ENCODE results near the gene EML4.

EML4 gene

DNA sequence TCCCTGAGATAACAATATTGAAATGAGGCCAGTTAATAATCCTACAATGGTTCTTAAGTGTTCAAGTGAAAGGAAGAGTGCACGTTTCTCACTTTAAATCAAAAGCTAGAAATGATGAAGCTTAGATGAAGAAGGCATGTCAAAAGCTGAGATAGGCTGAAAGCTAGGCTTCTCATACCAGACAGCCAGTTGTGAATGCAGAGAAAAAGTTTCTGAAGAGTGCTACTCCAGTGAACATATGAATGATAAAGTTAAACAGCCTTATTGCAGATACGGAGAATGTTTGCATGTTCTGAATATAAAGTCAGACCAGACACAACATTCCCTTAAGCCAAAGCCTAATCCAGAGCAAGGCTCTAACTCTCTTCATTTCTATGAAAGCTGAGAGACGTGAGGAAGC is 51.4 kb downstream of the EML4 start:
- TF ChIP-seq, protein P1, sequence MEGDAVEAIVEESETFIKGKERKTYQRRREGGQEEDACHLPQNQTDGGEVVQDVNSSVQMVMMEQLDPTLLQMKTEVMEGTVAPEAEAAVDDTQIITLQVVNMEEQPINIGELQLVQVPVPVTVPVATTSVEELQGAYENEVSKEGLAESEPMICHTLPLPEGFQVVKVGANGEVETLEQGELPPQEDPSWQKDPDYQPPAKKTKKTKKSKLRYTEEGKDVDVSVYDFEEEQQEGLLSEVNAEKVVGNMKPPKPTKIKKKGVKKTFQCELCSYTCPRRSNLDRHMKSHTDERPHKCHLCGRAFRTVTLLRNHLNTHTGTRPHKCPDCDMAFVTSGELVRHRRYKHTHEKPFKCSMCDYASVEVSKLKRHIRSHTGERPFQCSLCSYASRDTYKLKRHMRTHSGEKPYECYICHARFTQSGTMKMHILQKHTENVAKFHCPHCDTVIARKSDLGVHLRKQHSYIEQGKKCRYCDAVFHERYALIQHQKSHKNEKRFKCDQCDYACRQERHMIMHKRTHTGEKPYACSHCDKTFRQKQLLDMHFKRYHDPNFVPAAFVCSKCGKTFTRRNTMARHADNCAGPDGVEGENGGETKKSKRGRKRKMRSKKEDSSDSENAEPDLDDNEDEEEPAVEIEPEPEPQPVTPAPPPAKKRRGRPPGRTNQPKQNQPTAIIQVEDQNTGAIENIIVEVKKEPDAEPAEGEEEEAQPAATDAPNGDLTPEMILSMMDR (IDR thresholded peaks at IDR 0.05; ENCODE audit: extremely low read depth, missing control alignments): no peak
- no peak for DNase-seq (ENCODE audit: low spot score)

DNA sequence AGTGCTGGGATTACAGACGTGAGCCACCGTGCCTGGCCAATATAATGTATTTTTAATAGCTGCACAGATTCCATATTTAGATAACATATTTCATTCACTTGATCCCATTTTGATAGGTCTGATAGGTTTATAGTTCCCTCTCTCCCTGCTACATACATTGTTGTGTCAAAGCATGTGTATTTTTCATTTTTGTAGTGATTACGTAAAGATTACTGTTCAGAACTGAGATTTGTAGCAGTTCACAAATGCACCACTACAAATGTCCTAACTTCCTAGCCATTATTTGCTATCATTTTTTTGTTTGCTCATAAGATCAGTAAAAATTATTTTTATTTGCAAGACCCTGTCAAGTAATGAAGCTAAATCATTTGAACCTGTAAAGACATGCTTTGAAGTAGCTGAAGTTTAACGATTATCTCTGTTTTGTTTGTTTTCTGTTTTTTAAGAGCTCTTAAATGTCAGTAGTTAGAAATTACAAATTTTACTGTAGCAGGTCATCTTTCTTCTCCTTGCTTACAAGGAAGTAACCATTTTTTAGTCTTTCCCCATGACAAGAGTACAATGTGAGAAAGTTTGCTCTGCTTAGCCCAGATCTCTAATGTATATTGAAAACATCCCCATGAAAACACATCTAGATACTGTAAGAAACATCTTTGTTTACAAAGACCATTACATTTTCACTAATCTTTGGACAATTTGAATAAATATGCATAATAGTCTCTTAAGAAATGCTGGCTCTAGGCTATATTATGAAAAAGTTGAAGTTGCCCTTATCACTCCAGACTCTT is 54.1 kb downstream of the EML4 start:
- TF ChIP-seq, protein P1 (IDR thresholded peaks at IDR 0.05; ENCODE audit: extremely low read depth, missing control alignments): no peak
- DNase-seq (ENCODE audit: low spot score): no peak

DNA sequence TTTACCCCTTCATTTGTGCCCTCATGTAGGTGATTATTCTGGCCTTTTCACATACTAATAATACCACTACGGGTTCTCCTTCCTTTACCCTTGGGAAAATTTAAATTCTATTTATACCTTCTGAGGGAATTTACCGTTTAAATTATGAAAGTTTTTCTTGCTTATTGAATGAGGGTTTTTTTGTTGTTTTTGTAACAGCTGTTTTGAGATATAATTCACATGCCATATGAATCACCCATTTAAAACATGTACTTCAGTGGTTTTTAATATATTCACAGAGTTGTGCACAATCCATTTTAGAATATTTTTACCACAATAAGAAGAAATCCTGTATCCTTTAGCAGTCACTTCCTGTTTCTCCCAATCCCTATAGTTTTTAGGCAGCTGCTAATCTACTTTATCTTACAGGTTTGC is 54.7 kb downstream of the EML4 start:
- no peak for DNase-seq (ENCODE audit: low spot score)
- TF ChIP-seq, protein P1 (IDR thresholded peaks at IDR 0.05; ENCODE audit: extremely low read depth, missing control alignments): no peak

DNA sequence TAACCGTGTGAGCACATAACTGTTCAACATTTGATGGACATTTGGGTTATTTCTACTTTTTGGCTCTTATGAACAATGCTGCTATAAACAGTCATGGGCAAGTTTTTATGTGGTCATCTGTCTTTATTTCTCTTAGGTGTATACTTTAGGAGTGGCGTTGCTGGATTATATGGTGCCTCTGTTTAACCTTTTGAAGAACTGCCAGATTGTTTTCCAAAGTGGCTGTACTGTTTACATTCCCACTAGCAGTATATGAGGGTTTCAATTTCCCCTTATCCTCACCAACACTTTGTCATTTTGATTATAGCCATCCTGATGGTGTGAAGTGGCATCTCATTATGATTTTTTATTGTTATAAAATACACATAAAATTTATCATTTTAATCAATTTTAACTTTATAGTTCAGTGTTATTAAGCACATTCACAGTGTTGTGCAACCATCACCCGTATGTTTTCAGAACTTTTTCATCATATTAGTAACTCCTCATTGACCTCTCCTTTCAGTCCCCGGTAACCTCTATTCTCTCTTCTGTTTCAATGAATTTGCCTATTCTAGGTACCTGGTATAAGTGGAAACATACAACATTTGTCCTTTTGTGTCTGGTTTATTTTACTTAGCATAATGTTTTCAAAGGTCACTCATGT is 55.4 kb downstream of the EML4 start:
- no peak for DNase-seq (ENCODE audit: low spot score)
- TF ChIP-seq, protein P1 (IDR thresholded peaks at IDR 0.05; ENCODE audit: extremely low read depth, missing control alignments): no peak

DNA sequence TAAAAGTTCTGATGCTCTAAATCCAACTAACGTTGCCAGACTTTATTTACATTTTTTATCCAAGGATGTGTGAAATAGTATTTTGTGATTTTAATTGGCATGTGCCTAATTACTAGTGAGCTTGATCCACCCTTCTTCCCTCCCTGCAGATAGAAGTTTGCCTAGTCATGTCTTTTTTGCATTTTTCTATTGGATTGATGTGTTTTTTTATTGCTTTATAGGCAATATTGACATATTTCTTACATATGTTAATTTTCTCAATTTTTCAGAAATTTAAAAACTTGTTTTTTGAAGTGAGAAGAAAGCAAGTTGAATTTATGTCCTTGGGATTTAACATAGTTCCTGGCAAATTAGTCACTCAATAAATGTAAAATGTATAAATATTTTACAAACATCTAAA is 56.4 kb downstream of the EML4 start:
- TF ChIP-seq, protein P1 (IDR thresholded peaks at IDR 0.05; ENCODE audit: extremely low read depth, missing control alignments): no peak
- DNase-seq (ENCODE audit: low spot score): no peak

DNA sequence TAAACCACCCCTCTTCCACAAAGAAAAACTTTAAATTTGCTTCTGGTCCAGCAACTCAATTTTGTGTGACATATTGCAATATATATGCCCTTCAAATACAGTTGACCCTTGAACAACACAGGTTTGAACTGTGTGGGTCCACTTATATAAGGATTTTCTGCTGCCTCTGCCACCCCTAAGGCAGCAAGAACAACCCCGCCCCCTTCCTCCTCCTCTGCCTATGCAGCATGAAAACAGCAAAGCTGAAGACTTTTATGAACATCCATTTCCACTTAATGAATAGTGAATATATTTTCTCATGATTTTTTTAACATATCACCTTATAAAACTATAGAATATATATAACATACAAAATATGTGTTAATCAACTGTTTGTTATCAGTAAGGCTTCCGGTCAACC is 58.3 kb downstream of the EML4 start:
- TF ChIP-seq, protein P1 (IDR thresholded peaks at IDR 0.05; ENCODE audit: extremely low read depth, missing control alignments): no peak
- no peak for DNase-seq (ENCODE audit: low spot score)

DNA sequence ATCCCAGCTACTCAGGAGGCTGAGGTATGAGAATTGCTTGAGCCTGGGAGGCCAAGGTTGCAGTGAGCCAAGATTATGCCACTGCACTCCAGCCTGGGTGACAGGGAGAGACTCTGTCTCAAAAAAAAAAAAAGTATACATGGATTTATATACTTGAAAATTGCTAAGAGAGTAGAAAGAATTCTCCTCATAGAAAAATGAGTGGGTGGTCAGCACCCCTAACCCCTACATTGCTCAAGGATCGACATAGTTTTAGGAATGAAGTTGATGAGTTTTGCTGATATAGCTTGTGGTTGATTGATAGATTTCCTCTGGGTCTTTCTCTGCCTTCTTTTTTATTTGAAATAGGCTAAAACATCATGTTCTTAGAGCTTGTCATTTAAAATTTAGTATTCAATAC is 58.9 kb downstream of the EML4 start:
- TF ChIP-seq, protein P1 (IDR thresholded peaks at IDR 0.05; ENCODE audit: extremely low read depth, missing control alignments): no peak
- DNase-seq (ENCODE audit: low spot score): no peak

All from GM20000 (cell line).